Stimulated activated CD8-positive, alpha-beta memory T cell treated with anti-CD3 and anti-CD28 coated beads, Interleukin-7, amount 100 ng/mL, for 48 hours (primary cell): ENCODE measurements around the gene UBASH3B.

Experiments used
- DNase-seq, 2 donors: peaks; one replicate each; pipeline ENCODE4 v3.0.0-alpha.2; 2020; ENCODE audit warnings: low read depth in 1 of 2; ENCODE audit errors: extremely low read depth in 1 of 2

Gene UBASH3B

GRCh38 chr11:122705396-122705795 lies 49.9 kb downstream of the UBASH3B start:
- DNase-seq, result no peak

- no peak for DNase-seq
These were observed 51.0 kb downstream of the UBASH3B start for GRCh38 chr11:122706291-122707088.

GRCh38 chr11:122707111-122707510 lies 51.6 kb downstream of the UBASH3B start:
- DNase-seq, result no peak

- DNase-seq, result no peak
These were observed 52.4 kb downstream of the UBASH3B start for GRCh38 chr11:122707901-122708300.

GRCh38 chr11:122709039-122709760 lies 53.7 kb downstream of the UBASH3B start:
- DNase-seq, result no peak

- DNase-seq, result no peak
These were observed 55.8 kb downstream of the UBASH3B start for GRCh38 chr11:122711362-122711761.

- DNase-seq, result no peak
These were observed 56.4 kb downstream of the UBASH3B start for GRCh38 chr11:122711831-122712381.

- DNase-seq, result no peak
These were observed 58.5 kb downstream of the UBASH3B start for GRCh38 chr11:122714004-122714403.

GRCh38 chr11:122714484-122714883 lies 59.0 kb downstream of the UBASH3B start:
- DNase-seq, result no peak

GRCh38 chr11:122715548-122716440 lies 60.3 kb downstream of the UBASH3B start:
- no peak for DNase-seq

GRCh38 chr11:122717264-122717867 lies 61.8 kb downstream of the UBASH3B start:
- peak; percentile 52 to 76 for DNase-seq

- no peak for DNase-seq
These were observed 64.8 kb downstream of the UBASH3B start for GRCh38 chr11:122720107-122720881.

GRCh38 chr11:122721201-122721963 lies 65.9 kb downstream of the UBASH3B start:
- no peak for DNase-seq

- no peak for DNase-seq
These were observed 66.4 kb downstream of the UBASH3B start for GRCh38 chr11:122721964-122722266.

- no peak for DNase-seq
These were observed 67.6 kb downstream of the UBASH3B start for GRCh38 chr11:122723106-122723505.

GRCh38 chr11:122723576-122723975 lies 68.1 kb downstream of the UBASH3B start:
- DNase-seq, result peak in 1 of 2 donors; percentile 51

- no peak for DNase-seq
These were observed 69.0 kb downstream of the UBASH3B start for GRCh38 chr11:122724520-122724919.

GRCh38 chr11:122726028-122726427 lies 70.5 kb downstream of the UBASH3B start:
- DNase-seq, result no peak
